Measurements from ENCODE around the gene SEPTIN3. TPM values are rescaled to one million over a fixed set of nuclear protein-coding genes. Genes with fewer than 3 reads are reported as not detected.

Gene SEPTIN3
- not detected in 2 replicates for total RNA-seq

GRCh38 chr22:41969110-41969646, at the start of gene SEPTIN3:
SEPTIN3 (plus strand) TSS chr22:41969443; CDS start chr22:41971493, 2,050 bp downstream.

GRCh38 chr22:41946629-41947423, 22.4 kb upstream of the SEPTIN3 start, which contains the start of gene CENPM:
CENPM (minus strand) TSS chr22:41947152; CDS start chr22:41947076, 76 bp downstream.

GRCh38 chr22:41951898-41952474, 17.3 kb upstream of the SEPTIN3 start, which contains the start of gene SMIM45:
SMIM45 (plus strand) TSS chr22:41952150.

GRCh38 chr22:41998361-41999261, 29.4 kb downstream of the SEPTIN3 start, which contains the start of gene WBP2NL:
WBP2NL (plus strand) TSS chr22:41998788; CDS start chr22:41998819, 31 bp downstream.

Other genes with a start within 250 kb of the SEPTIN3 start
- 6.0 and 8.2 TPM in 2 replicates for gene CCDC134, start 168.8 kb upstream of the SEPTIN3 start, total RNA-seq
- 41.9 and 54.3 TPM in 2 replicates for gene SREBF2, start 136.3 kb upstream of the SEPTIN3 start, total RNA-seq
- not detected in 2 replicates for gene SHISA8, start 54.4 kb upstream of the SEPTIN3 start, total RNA-seq
- gene TNFRSF13C, start 42.6 kb upstream of the SEPTIN3 start, total RNA-seq = under 0.01 and 0.06 TPM in 2 replicates
- 16.2 and 28.4 TPM in 2 replicates for gene CENPM, start 22.3 kb upstream of the SEPTIN3 start, total RNA-seq
- 0.37 and 0.40 TPM in 2 replicates for gene WBP2NL, start 29.3 kb downstream of the SEPTIN3 start, total RNA-seq
- 43.8 and 50.6 TPM in 2 replicates for gene NAGA, start 101.4 kb downstream of the SEPTIN3 start, total RNA-seq
- 11.4 and 16.2 TPM in 2 replicates for gene PHETA2, start 104.8 kb downstream of the SEPTIN3 start, total RNA-seq
- 13.2 and 19.7 TPM in 2 replicates for gene SMDT1, start 110.3 kb downstream of the SEPTIN3 start, total RNA-seq
- gene NDUFA6, start 121.3 kb downstream of the SEPTIN3 start, total RNA-seq = 75.9 and 102 TPM in 2 replicates
- gene CYP2D6, start 161.4 kb downstream of the SEPTIN3 start, total RNA-seq = 0.26 and 0.31 TPM in 2 replicates

Measured in aortic smooth muscle cell (primary cell).